Adrenal gland (tissue), 12 donors: Measurements from ENCODE around the gene CPA5. TPM values are rescaled to one million over a fixed set of nuclear protein-coding genes. Genes with fewer than 3 reads are reported as not detected.

Experiments used
- DNase-seq, 7 donors: peaks; one replicate each; pipeline ENCODE4 v3.0.0-alpha.2; 2019 to 2020
- H3K27ac ChIP-seq, 5 donors: fragments of 200-600 bp; sonication (generic) in 4 of 5; 1 replicate in 3 of 5; 2 replicates in 2 of 5; pipeline versions ENCODE4 v1.5.1 to v1.8.0; 2016 to 2020; ENCODE audit warnings: mild to moderate bottlenecking in 1 of 5
- H3K27me3 ChIP-seq: fragments of 200-600 bp; 2 replicates; pipeline ENCODE4 v1.8.0; 2021
- H3K36me3 ChIP-seq, 2 donors: fragments of 200-600 bp; replicated peaks in 1 of 2; 1 replicate in 1 of 2; 2 replicates in 1 of 2; pipeline versions ENCODE4 v1.5.1 to v1.8.0; 2018 to 2022
- H3K4me1 ChIP-seq, 2 donors: fragments of 200-600 bp; replicated peaks in 1 of 2; 1 replicate in 1 of 2; 2 replicates in 1 of 2; pipeline versions ENCODE4 v1.5.1 to v1.8.0; 2018 to 2021
- H3K4me3 ChIP-seq, 4 donors: fragments of 200-600 bp; sonication (generic) in 3 of 4; one replicate each; pipeline ENCODE4 v1.5.1; 2016 to 2018
- H3K9me3 ChIP-seq, 3 donors: fragments of 200-600 bp; sonication (generic) in 1 of 3; replicated peaks in 1 of 3; 1 replicate in 2 of 3; 2 replicates in 1 of 3; pipeline versions ENCODE4 v1.5.1 to v1.8.0; 2016 to 2021
- POLR2A ChIP-seq, 2 donors: fragments of 450-650 bp; IDR thresholded peaks; one replicate each; pipeline ENCODE4 v1.6.1; 2017; ENCODE audit warnings: antibody characterized with exemption in 2 of 2, mild to moderate bottlenecking in 2 of 2, moderate library complexity in 1 of 2
- WGBS, 4 donors: extraction: QIAGEN DNeasy Blood & Tissue Kit in 2 of 4; methylation state at CpG; one replicate each; pipeline versions ENCODE4 v1.1.5 to v1.1.7; 2013 to 2017; 5-methylcytosine and 5-hydroxymethylcytosine counted together
- intact Hi-C, 2 donors: fragments of 100-400 bp; cut with DNase I; formaldehyde crosslinking; loops; one replicate each; pipeline versions ENCODE4 v1.14.1 to v1.15.0; 2022 to 2023
- polyA plus RNA-seq, 3 donors: library from polyadenylated mRNA; stranded (reverse); fragments of 200-250 nt in 2 of 3; fragments of 350-450 nt in 1 of 3; fragmentation: Illumina TruSeq in 1 of 3; extraction: RNeasy Lipid Tissue Mini Kit (QIAGEN cat#74804) in 1 of 3; gene quantifications; one replicate each; pipeline ENCODE4 v1.2.3, GENCODE V29; 2013 to 2014
- total RNA-seq, 9 donors: library from RNA; depleted of rRNA in 4 of 9; stranded (reverse); fragments of >200 nt in 4 of 9; fragments of 120-200 nt in 1 of 9; fragmentation: NEBNext Ultra II Directional in 1 of 9; extraction: Animal tissue kit (Norgen Biotek cat#: 25700) in 1 of 9; gene quantifications; one replicate each; pipeline versions ENCODE4 v1.1.0 to v1.2.4, GENCODE V29; 2013 to 2023
- TF ChIP-seq, protein P1 (sequence below), 6 experiments: fragments of 450-650 bp in 4 of 6; fragments of 200-600 bp in 2 of 6; sonication (generic) in 1 of 6; IDR thresholded peaks; 1 replicate in 5 of 6; 2 replicates in 1 of 6; pipeline versions ENCODE4 v1.5.1 to v1.8.0; 2016 to 2021; ENCODE audit warnings: antibody characterized with exemption in 6 of 6, mild to moderate bottlenecking in 2 of 6, moderate library complexity in 1 of 6
- donor health status: healthy with polysubstance abuse.
- donor health status: Bipolar disorder and iron deficiency.
- donor health status: DM: yes; HTN: yes; CAD: no.
- donor health status: DM: no; HTN: no; CAD: no.
- donor health status: DM: no; HTN: no; CAD: no.
- donor health status: DM: yes; HTN: yes; CAD: no.

The CPA5 gene
- total and polyA plus RNA-seq, 12 donors, result 0.24 to 0.65 (median 0.29) TPM; not detected in 8

DNA sequence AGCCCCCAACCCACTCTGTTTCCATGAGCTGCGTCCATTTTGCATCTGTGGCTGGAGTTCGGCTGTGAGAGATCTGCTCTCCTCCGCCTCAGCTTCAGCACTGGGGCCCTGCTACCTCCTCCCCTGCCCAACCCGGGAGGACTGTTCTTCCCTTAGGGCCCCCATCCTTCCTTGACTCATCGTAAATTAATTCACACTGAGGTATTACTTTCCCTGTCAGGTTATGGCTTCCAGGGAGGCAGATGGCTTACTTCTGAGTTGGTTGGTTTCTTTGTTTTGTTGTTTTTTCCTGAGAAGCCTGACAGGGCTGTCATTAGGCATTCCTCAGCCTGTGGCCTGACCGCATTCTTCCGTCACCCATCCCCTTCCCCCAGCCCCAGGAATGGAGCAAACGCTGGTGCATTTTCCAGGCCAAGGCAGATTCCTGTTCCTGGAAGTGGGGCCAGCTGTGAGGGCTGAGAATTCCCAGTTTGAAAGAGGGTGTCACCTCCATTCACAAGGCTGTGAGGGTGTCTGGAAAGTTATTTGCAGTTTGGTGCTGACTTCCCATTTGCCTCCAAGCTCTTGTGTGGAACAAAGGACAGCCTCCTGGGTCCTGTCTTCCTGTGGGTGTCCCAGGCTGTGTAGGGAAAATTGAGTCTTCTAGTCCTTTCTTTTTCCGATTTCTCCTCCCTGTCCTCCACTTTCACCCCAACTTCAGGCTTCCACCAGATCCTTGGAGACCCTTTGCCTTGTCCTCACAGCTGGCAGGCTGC, 11.7 kb downstream of the CPA5 start:
- intact Hi-C loops, result no loop called here
- DNase-seq, result peak in 6 of 7 donors; percentile 43 to 77 (median 53)
- no peak overlapping the region for H3K4me3 ChIP-seq
- 65 to 77% (median 72%) methylated on average over 9 of the region's 9 CpGs for WGBS, 4 donors
- TF ChIP-seq POLR2A (IDR thresholded peaks at IDR 0.05), result no peak
- TF ChIP-seq, protein P1, sequence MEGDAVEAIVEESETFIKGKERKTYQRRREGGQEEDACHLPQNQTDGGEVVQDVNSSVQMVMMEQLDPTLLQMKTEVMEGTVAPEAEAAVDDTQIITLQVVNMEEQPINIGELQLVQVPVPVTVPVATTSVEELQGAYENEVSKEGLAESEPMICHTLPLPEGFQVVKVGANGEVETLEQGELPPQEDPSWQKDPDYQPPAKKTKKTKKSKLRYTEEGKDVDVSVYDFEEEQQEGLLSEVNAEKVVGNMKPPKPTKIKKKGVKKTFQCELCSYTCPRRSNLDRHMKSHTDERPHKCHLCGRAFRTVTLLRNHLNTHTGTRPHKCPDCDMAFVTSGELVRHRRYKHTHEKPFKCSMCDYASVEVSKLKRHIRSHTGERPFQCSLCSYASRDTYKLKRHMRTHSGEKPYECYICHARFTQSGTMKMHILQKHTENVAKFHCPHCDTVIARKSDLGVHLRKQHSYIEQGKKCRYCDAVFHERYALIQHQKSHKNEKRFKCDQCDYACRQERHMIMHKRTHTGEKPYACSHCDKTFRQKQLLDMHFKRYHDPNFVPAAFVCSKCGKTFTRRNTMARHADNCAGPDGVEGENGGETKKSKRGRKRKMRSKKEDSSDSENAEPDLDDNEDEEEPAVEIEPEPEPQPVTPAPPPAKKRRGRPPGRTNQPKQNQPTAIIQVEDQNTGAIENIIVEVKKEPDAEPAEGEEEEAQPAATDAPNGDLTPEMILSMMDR (IDR thresholded peaks at IDR 0.05), result no peak
- H3K27ac ChIP-seq, result peak overlapping the region; percentile 10 to 91 (median 81)
- no peaks in the 10 kb centered on the region for H3K27me3 ChIP-seq
- H3K9me3 ChIP-seq, result peaks cover 0 to 7% (median 0%) of the 10 kb centered on the region in 3 donors
- peaks cover 21 to 27% of the 10 kb centered on the region in 2 donors for H3K4me1 ChIP-seq
- H3K36me3 ChIP-seq, result no peaks in the 10 kb centered on the region

DNA sequence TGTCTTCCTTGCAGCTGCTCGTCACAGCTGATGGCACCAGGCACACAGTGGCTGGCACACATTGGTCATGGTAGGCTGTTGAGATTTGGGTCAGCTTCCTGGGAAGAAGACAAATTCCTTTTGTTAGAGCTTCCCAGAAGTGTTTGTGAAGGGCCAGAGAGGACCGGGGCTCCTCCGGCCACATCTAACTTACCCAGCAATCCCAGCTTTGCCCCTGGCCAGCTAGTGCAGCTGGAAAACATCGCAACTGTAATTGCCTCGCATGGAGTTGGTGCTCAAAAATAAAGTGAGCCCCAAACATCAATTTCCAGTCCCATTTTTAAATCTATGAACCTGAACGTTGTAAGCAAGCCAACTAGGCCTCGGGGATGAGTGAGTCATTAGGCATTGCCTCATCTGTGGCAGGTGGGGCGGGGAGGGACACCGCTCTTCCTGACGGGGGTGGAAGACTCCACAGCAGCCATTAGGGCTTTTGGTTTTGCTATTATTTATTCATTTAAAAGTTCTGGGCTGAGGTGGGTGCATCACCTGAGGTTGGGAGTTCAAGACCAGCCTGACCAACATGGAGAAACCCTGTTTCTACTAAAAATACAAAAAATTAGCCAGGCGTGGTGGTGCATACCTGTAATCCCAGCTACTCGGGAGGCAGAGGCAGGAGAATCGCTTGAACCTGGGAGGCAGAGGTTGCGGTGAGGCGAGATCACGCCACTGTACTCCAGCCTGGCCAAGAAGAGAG, 12.4 kb downstream of the CPA5 start:
- WGBS, 4 donors, result 61 to 65% (median 64%) methylated on average over 16 of the region's 16 CpGs
- no peak for TF ChIP-seq POLR2A (IDR thresholded peaks at IDR 0.05)
- TF ChIP-seq, protein P1 (IDR thresholded peaks at IDR 0.05), result no peak
- Histone ChIP-seq H3K36me3 (no peaks in the 10 kb centered on the region), H3K9me3 (peaks cover 0 to 7% (median 0%) of the 10 kb centered on the region in 3 donors), H3K27me3 (no peaks in the 10 kb centered on the region), H3K4me1 (peaks cover 21 to 27% of the 10 kb centered on the region in 2 donors), H3K4me3 (no peak overlapping the region), H3K27ac (peak overlapping the region; percentile 10 to 91 (median 81))
- peak; percentile 78 to 91 (median 87) for DNase-seq
- intact Hi-C loops, result no loop called here

DNA sequence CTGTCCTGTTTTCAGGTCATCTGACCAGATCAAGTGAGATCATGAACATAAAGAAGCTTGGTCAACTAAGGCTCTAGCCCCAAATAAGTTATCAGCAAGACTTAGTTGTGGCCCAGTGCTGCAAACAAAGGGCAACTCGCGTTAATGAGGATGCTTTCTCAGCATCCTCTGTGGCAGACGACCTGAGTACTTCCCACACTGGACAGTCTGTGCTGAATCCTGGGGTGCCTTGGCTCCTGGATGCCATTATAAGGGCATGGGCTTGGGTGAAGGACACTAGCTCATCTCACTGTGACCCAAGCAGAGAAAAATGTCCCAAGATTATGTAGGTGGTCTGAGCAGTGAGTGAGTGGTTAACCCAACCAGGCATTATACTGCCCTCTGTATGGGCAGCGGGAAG, 13.9 kb downstream of the CPA5 start:
- TF ChIP-seq POLR2A (IDR thresholded peaks at IDR 0.05), result no peak
- TF ChIP-seq, protein P1 (IDR thresholded peaks at IDR 0.05), result no peak
- Histone ChIP-seq H3K4me1 (peaks cover 14 to 23% of the 10 kb centered on the region in 2 donors), H3K27me3 (no peaks in the 10 kb centered on the region), H3K27ac (peak overlapping the region in 1 of 5 donors; percentile 1), H3K4me3 (no peak overlapping the region), H3K9me3 (peaks cover 0 to 7% (median 0%) of the 10 kb centered on the region in 3 donors), H3K36me3 (no peaks in the 10 kb centered on the region)
- WGBS, 4 donors, result 83 to 97% (median 95%) methylated on average over 3 to 4 of the region's 4 CpGs
- DNase-seq, result peak in 2 of 7 donors; percentile 3 to 14
- intact Hi-C loops, result no loop called here

DNA sequence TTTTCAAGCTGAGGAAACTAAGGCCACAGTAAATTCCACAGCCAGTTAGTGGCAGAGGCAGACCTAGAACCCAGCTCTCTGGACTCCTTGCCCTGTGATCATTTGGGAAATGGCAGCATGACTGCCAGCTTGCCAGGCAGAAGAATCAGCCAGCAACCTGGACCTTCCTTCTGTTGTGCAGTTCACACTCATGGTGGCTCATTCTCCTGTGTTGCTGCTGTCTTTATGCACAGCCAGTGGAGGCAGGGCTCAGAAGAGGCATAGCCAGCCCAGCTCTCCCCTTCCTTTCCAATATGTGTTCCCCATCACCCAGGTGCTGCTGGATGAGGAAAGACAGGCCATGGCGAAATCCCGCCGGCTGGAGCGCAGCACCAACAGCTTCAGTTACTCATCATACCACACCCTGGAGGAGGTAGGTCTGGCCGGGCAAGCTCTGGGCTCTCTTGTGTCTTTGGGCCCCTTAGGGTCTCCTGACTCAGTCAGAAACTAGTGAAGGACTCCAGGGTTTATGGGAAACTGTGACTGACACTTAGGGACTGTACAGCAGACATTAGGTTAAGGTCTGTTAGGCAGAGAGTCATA, 14.8 kb downstream of the CPA5 start:
- WGBS, 4 donors, result 80 to 99% (median 96%) methylated on average over 1 to 5 of the region's 5 CpGs
- H3K36me3 ChIP-seq, result no peaks in the 10 kb centered on the region
- intact Hi-C loops, result no loop called here
- no peak overlapping the region for H3K27ac ChIP-seq
- H3K4me1 ChIP-seq, result peaks cover 12 to 26% of the 10 kb centered on the region in 2 donors
- H3K27me3 ChIP-seq, result no peaks in the 10 kb centered on the region
- DNase-seq, result peak in 2 of 7 donors; percentile 3 to 14
- peaks cover 0 to 7% (median 0%) of the 10 kb centered on the region in 3 donors for H3K9me3 ChIP-seq
- TF ChIP-seq, protein P1 (IDR thresholded peaks at IDR 0.05), result no peak
- no peak for TF ChIP-seq POLR2A (IDR thresholded peaks at IDR 0.05)
- H3K4me3 ChIP-seq, result no peak overlapping the region
